Measurements from ENCODE around the gene CAMK1D. TPM values are rescaled to one million over a fixed set of nuclear protein-coding genes. Genes with fewer than 3 reads are reported as not detected.

CAMK1D gene
- total RNA-seq, 3 donors from 2014 or later = 4.4 to 17.3 (median 5.2) TPM

- Histone ChIP-seq H3K4me1 (no peaks in the 10 kb centered on the region), H3K27ac (no peak overlapping the region), H3K4me3 (no peak overlapping the region), H3K9me3 (no peaks in the 10 kb centered on the region), H3K36me3 (no peaks in the 10 kb centered on the region), H3K27me3 (no peaks in the 10 kb centered on the region)
- intact Hi-C loops (cut with DNase I; ENCODE audit: low total_unique reads) = no loop called here
- TF ChIP-seq POLR2A (IDR thresholded peaks at IDR 0.05) (no peak), POLR2AphosphoS5 (IDR thresholded peaks at IDR 0.05) (no peak), CTCF (IDR thresholded peaks at IDR 0.05) (no peak)
- DNase-seq (ENCODE audit: low spot score in 2 of 2) = no peak
Observed at GRCh38 chr10:12396567-12396966, 47.2 kb downstream of the CAMK1D start.

- TF ChIP-seq POLR2AphosphoS5 (IDR thresholded peaks at IDR 0.05) (no peak), POLR2A (IDR thresholded peaks at IDR 0.05) (no peak), CTCF (IDR thresholded peaks at IDR 0.05) (no peak)
- Histone ChIP-seq H3K4me1 (no peaks in the 10 kb centered on the region), H3K27me3 (no peaks in the 10 kb centered on the region), H3K27ac (no peak overlapping the region), H3K36me3 (no peaks in the 10 kb centered on the region), H3K4me3 (no peak overlapping the region), H3K9me3 (no peaks in the 10 kb centered on the region)
- DNase-seq (ENCODE audit: low spot score in 2 of 2) = no peak
- intact Hi-C loops (cut with DNase I; ENCODE audit: low total_unique reads) = no loop called here
Observed at GRCh38 chr10:12397147-12397896, 48.0 kb downstream of the CAMK1D start.

GRCh38 chr10:12397941-12398340 lies 48.6 kb downstream of the CAMK1D start:
- H3K36me3 ChIP-seq = no peaks in the 10 kb centered on the region
- H3K4me3 ChIP-seq = no peak overlapping the region
- H3K27me3 ChIP-seq = no peaks in the 10 kb centered on the region
- H3K9me3 ChIP-seq = no peaks in the 10 kb centered on the region
- intact Hi-C loops (cut with DNase I; ENCODE audit: low total_unique reads) = no loop called here
- TF ChIP-seq CTCF (IDR thresholded peaks at IDR 0.05) = no peak
- TF ChIP-seq POLR2AphosphoS5 (IDR thresholded peaks at IDR 0.05) = no peak
- no peak for TF ChIP-seq POLR2A (IDR thresholded peaks at IDR 0.05)
- no peak overlapping the region for H3K27ac ChIP-seq
- no peak for DNase-seq (ENCODE audit: low spot score in 2 of 2)
- H3K4me1 ChIP-seq = no peaks in the 10 kb centered on the region

GRCh38 chr10:12400266-12400931 lies 51.1 kb downstream of the CAMK1D start:
- Histone ChIP-seq H3K36me3 (no peaks in the 10 kb centered on the region), H3K27me3 (no peaks in the 10 kb centered on the region), H3K4me3 (no peak overlapping the region), H3K27ac (no peak overlapping the region), H3K4me1 (no peaks in the 10 kb centered on the region), H3K9me3 (no peaks in the 10 kb centered on the region)
- no peak for DNase-seq (ENCODE audit: low spot score in 2 of 2)
- intact Hi-C loops (cut with DNase I; ENCODE audit: low total_unique reads) = no loop called here
- TF ChIP-seq POLR2AphosphoS5 (IDR thresholded peaks at IDR 0.05) (no peak), CTCF (IDR thresholded peaks at IDR 0.05) (no peak), POLR2A (IDR thresholded peaks at IDR 0.05) (no peak)

GRCh38 chr10:12401466-12401865 lies 52.1 kb downstream of the CAMK1D start:
- no peaks in the 10 kb centered on the region for H3K4me1 ChIP-seq
- intact Hi-C loops (cut with DNase I; ENCODE audit: low total_unique reads) = no loop called here
- no peaks in the 10 kb centered on the region for H3K36me3 ChIP-seq
- H3K27me3 ChIP-seq = no peaks in the 10 kb centered on the region
- no peak for DNase-seq (ENCODE audit: low spot score in 2 of 2)
- no peak for TF ChIP-seq POLR2A (IDR thresholded peaks at IDR 0.05)
- no peak overlapping the region for H3K27ac ChIP-seq
- no peak overlapping the region for H3K4me3 ChIP-seq
- H3K9me3 ChIP-seq = no peaks in the 10 kb centered on the region

Data from breast epithelium (tissue), 4 donors.